Measurements from ENCODE around the gene ATG16L1. TPM values are rescaled to one million over a fixed set of nuclear protein-coding genes. Genes with fewer than 3 reads are reported as not detected.

The ATG16L1 gene
- total RNA-seq, 2 experiments from 2014 or later = 47.2 to 50.5 TPM

DNA sequence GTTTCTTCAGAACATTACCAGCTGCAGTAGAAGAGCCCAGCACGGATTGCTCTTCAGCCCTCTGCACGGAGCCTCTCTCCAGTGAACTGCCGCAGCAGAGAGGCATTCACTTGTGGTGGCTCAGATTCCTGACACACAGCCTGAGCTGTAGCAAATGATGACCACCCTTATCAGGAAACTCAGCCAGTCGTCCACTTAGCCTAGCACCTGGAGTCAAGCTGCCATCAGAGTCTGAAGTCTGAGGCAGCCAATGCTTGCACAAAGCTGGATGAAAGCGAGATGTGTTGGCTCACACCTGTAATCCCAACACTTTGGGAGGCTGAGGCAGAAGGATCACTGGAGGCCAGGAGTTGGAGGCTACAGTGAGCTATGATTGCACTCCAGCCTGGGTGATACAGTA, 44.4 kb downstream of the ATG16L1 start:
- ChIA-PET CTCF (interaction anchor here (1.1 to 1.3 kb wide), 3 partner anchors 13 to 147 kb away, joined by 3 read pairs; partner anchors contain the start of gene DGKD), POLR2A (interaction anchor here (1.6 kb wide), 1 partner anchor 13 kb away, joined by 3 read pairs; no protein-coding TSS in a partner anchor)

DNA sequence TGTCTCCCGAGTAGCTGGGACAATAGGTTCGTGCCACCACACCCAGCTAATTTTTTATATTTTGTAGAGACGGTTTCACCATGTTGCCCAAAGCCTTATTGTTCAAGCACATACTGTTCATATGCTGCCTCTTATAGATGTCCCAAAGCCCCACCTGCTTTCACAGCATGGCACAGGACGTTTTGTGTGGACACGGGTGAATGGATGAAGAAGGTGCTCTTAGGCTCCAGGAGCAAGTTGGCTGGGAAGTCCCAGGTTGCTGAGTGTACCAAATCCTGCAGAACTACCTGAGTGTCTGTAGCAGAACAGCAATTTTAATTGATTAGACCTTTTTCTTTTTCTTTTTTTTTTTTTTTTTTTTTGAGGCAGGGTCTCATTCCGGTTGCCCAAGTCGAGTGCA, 45.6 kb downstream of the ATG16L1 start:
- DNase-seq (no peak), ATAC-seq (no peak)
- peaks cover 41% of the 10 kb centered on the region for H3K36me3 Mint-ChIP-seq (ENCODE audit: low read depth)
- ChIA-PET CTCF (no interaction called here), POLR2A (interaction anchor here (1.6 kb wide), 1 partner anchor 15 kb away, joined by 3 read pairs; no protein-coding TSS in a partner anchor)
- H3K4me1 Mint-ChIP-seq (ENCODE audit: low read depth) = no peaks in the 10 kb centered on the region
- H3K4me3 Mint-ChIP-seq = no peak overlapping the region
- H3K9me3 Mint-ChIP-seq (ENCODE audit: insufficient read depth) = no peaks in the 10 kb centered on the region
- H3K27ac Mint-ChIP-seq = no peak overlapping the region
- H3K27me3 Mint-ChIP-seq (ENCODE audit: low read depth) = no peaks in the 10 kb centered on the region

More for the DNA sequence above, 44.4 kb downstream of the ATG16L1 start:
- DNase-seq = no peak
- H3K27me3 Mint-ChIP-seq (ENCODE audit: low read depth) = no peaks in the 10 kb centered on the region
- no peak for ATAC-seq
- no peak overlapping the region for H3K4me3 Mint-ChIP-seq
- H3K27ac Mint-ChIP-seq = no peak overlapping the region
- H3K36me3 Mint-ChIP-seq (ENCODE audit: low read depth) = peaks cover 53% of the 10 kb centered on the region
- H3K4me1 Mint-ChIP-seq (ENCODE audit: low read depth) = no peaks in the 10 kb centered on the region
- H3K9me3 Mint-ChIP-seq (ENCODE audit: insufficient read depth) = no peaks in the 10 kb centered on the region

DNA sequence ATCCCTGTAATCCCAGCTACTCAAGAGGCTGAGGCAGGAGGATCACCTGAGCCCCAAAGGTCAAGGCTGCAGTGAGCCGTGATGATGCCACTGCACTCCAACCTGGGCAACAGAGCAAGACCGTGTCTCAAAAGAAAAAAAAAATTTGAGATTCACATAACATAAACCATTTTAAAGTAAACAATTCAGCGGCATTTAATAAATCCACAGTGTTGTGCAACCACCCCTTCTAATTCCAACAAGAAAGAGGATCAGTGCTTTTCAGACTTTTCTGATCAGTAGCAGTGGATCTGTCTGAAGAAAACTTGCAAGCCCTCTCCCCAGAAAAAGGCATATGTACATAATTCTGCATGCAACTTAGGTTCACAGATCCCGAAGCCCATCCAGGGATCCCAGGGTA, 48.9 kb downstream of the ATG16L1 start:
- POLR2A ChIA-PET = no interaction called here
- ATAC-seq (no peak), DNase-seq (no peak)
- Mint-ChIP-seq H3K27me3 (ENCODE audit: low read depth) (no peaks in the 10 kb centered on the region), H3K9me3 (ENCODE audit: insufficient read depth) (no peaks in the 10 kb centered on the region), H3K4me1 (ENCODE audit: low read depth) (no peaks in the 10 kb centered on the region), H3K27ac (no peak overlapping the region), H3K4me3 (no peak overlapping the region), H3K36me3 (ENCODE audit: low read depth) (peaks cover 10% of the 10 kb centered on the region)
- CTCF ChIA-PET = interaction anchor here (0.8 kb wide), 1 partner anchor 143 kb away, joined by 3 read pairs; no protein-coding TSS in a partner anchor

DNA sequence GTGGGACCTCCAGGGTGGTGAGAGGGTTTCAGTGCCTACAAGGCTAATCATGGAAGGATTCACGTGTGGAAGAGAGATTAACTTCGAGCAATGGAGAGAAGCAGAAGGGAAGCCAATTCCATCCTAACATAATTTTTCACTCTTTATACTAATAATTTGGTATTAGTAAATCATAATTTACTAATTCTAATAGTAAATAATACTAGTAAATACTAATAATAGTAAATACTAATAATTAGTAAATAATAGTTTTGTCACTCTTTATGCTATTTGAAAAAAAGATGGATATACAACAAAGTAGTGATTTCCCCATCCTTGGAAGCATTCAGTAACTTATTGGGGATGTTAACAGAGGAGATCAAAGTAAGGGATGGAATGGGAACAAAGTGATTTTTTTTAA, 49.8 kb downstream of the ATG16L1 start:
- Mint-ChIP-seq H3K27ac (no peak overlapping the region), H3K4me1 (ENCODE audit: low read depth) (no peaks in the 10 kb centered on the region), H3K4me3 (no peak overlapping the region), H3K36me3 (ENCODE audit: low read depth) (peaks cover 2% of the 10 kb centered on the region), H3K27me3 (ENCODE audit: low read depth) (no peaks in the 10 kb centered on the region), H3K9me3 (ENCODE audit: insufficient read depth) (no peaks in the 10 kb centered on the region)
- ChIA-PET POLR2A (no interaction called here), CTCF (no interaction called here)
- no peak for DNase-seq
- ATAC-seq = no peak

DNA sequence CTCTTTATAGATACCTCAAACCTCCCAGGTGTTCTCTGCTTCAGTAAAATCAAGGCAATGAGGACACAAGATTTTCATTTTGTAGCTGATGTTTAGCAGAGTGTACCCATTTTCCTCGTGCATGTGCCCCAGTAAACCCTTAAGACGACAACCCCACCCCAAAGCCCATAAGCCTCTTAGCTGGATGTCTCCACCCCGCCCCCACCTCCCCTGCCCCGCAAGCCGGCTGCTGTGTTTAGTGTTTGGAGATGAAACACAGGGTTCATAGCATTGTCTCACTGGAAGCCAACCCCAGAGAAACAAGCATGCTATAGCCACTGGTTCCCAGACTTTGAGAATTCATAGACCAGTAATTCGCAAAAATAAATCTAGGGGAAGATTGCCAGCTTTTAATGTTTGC, 50.3 kb downstream of the ATG16L1 start:
- H3K4me3 Mint-ChIP-seq = no peak overlapping the region
- H3K36me3 Mint-ChIP-seq (ENCODE audit: low read depth) = no peaks in the 10 kb centered on the region
- ATAC-seq = no peak
- H3K27me3 Mint-ChIP-seq (ENCODE audit: low read depth) = no peaks in the 10 kb centered on the region
- no peaks in the 10 kb centered on the region for H3K4me1 Mint-ChIP-seq (ENCODE audit: low read depth)
- ChIA-PET CTCF (interaction anchor here (1.0 to 1.5 kb wide), 2 partner anchors 12 to 141 kb away, joined by 3 to 5 read pairs; no protein-coding TSS in a partner anchor), POLR2A (no interaction called here)
- no peaks in the 10 kb centered on the region for H3K9me3 Mint-ChIP-seq (ENCODE audit: insufficient read depth)
- H3K27ac Mint-ChIP-seq = no peak overlapping the region
- DNase-seq = no peak

DNA sequence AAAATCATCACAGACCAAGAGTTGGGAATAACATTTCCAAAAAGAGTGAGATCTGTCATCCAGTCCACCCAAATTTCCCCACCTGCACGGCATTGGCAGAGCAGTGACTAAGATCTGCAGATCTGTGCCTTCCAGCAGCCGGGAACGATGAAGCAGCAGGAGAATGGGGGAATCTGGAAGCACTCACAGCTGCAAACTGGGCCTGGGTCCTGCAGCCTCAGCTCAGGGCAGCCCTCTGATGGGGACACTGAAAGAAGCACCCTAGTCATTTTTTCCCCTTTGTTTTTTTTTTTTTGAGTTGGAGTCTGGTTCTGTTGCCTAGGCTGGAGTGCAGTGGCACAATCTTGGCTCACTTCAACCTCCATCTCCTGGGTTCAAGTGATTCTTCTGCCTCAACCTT, 51.8 kb downstream of the ATG16L1 start:
- H3K27ac Mint-ChIP-seq = no peak overlapping the region
- no peak for ATAC-seq
- peaks cover 2% of the 10 kb centered on the region for H3K4me1 Mint-ChIP-seq (ENCODE audit: low read depth)
- H3K36me3 Mint-ChIP-seq (ENCODE audit: low read depth) = no peaks in the 10 kb centered on the region
- no peaks in the 10 kb centered on the region for H3K9me3 Mint-ChIP-seq (ENCODE audit: insufficient read depth)
- ChIA-PET CTCF (interaction anchor here (1.3 to 1.5 kb wide), 2 partner anchors 42 to 140 kb away, joined by 3 to 5 read pairs; no protein-coding TSS in a partner anchor), POLR2A (interaction anchor here (0.6 kb wide), 1 partner anchor 32 kb away, joined by 9 read pairs; no protein-coding TSS in a partner anchor)
- no peaks in the 10 kb centered on the region for H3K27me3 Mint-ChIP-seq (ENCODE audit: low read depth)
- no peak for DNase-seq
- H3K4me3 Mint-ChIP-seq = no peak overlapping the region

DNA sequence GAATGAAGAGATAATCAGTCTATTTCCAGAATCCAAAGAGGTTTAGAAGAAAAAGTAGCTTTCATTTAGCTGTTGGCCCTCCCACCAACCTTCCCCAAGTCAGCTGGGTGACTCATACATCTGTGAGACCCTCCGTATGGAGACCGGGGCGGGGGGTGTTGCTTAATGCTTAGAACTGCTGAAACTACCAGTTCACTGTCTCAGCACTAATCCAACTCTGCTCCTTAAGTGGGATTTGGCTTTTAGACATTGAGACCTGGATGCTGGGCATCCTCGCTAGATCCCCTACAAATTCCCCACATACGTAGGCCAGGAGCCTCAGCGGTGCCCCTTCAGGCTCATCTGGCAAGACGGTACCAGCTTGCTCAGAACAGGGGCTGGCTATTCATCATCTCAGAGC, 56.1 kb downstream of the ATG16L1 start, which contains the start of gene SAG:
Gene SAG (plus strand): TSS at position 252 of the 400 bp plus-strand sequence. CDS start 1,374 bp downstream, outside the sequence.
- ChIA-PET POLR2A (no interaction called here), CTCF (no interaction called here)

DNA sequence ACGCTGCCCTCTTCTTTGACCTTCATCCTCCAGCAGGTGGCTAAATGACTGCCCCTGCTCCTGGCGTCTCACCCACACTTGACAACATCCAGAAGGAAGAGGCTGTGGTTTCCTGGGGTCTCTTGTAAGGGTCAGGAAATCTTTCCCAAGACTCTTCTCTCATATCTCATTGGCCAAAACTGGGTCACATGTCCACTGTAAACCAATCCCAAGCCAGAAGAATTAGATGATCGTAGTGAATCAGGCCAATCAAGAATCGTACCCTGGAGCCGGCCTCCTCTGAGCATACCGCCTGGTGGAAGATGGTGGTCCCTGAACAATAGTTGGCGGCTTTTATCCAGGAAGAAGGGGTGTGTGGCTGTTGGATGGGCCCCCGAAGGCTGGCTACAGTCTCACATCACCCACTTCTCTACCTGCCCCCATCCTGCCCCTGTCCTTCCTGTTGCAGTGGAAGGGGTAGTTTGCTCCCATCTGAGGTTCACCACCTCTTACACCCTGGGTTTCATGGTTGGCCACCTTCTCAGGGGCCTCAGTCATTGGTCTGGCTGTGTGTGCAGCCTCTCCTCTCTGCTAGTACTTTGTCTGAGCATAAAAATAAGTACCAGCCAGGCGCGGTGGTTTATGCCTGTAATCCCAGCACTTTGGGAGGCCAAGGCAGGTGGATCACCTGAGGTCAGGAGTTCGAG, 59.9 kb downstream of the ATG16L1 start:
- Mint-ChIP-seq H3K27me3 (ENCODE audit: low read depth) (peaks cover 3% of the 10 kb centered on the region), H3K27ac (no peak overlapping the region), H3K4me3 (no peak overlapping the region), H3K4me1 (ENCODE audit: low read depth) (peaks cover 35% of the 10 kb centered on the region), H3K36me3 (ENCODE audit: low read depth) (no peaks in the 10 kb centered on the region), H3K9me3 (ENCODE audit: insufficient read depth) (no peaks in the 10 kb centered on the region)
- ChIA-PET CTCF (no interaction called here), POLR2A (no interaction called here)
- ATAC-seq (no peak), DNase-seq (no peak)

More for the DNA sequence above, 56.1 kb downstream of the ATG16L1 start, which contains the start of gene SAG:
- Mint-ChIP-seq H3K4me1 (ENCODE audit: low read depth) (peaks cover 28% of the 10 kb centered on the region), H3K9me3 (ENCODE audit: insufficient read depth) (no peaks in the 10 kb centered on the region), H3K4me3 (no peak within 1 kb of the TSS), H3K27me3 (ENCODE audit: low read depth) (peaks cover 3% of the 10 kb centered on the region), H3K36me3 (ENCODE audit: low read depth) (no peaks in the 10 kb centered on the region), H3K27ac (no peak within 1 kb of the TSS)
- DNase-seq = no peak
- ATAC-seq = no peak

DNA sequence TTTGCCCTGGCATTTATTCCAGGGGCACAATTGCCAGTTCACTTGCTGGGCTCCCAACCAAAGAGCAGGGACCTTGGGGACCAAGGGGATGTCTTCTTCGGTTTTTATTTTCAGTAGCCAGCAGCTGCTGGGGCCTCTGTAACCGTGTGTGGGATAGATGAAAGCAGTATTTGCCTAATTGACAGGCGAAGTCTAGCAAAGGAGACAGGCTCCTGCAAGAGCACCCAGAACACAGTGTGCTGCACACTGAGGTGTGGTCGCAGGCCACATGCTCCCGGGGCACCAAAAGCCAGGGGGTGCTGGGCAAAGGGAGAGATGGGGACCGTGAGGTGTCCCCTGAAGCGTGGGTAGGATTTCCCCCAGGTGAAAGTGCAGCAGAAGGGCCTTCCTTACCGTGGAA, 61.4 kb downstream of the ATG16L1 start:
- no peak for ATAC-seq
- DNase-seq = no peak
- Mint-ChIP-seq H3K4me1 (ENCODE audit: low read depth) (peaks cover 33% of the 10 kb centered on the region), H3K4me3 (no peak overlapping the region), H3K36me3 (ENCODE audit: low read depth) (no peaks in the 10 kb centered on the region), H3K9me3 (ENCODE audit: insufficient read depth) (no peaks in the 10 kb centered on the region), H3K27me3 (ENCODE audit: low read depth) (peaks cover 3% of the 10 kb centered on the region), H3K27ac (no peak overlapping the region)
- CTCF ChIA-PET = interaction anchor here (1.5 kb wide), 1 partner anchor 10 kb away, joined by 3 read pairs; no protein-coding TSS in a partner anchor
- POLR2A ChIA-PET = no interaction called here

DNA sequence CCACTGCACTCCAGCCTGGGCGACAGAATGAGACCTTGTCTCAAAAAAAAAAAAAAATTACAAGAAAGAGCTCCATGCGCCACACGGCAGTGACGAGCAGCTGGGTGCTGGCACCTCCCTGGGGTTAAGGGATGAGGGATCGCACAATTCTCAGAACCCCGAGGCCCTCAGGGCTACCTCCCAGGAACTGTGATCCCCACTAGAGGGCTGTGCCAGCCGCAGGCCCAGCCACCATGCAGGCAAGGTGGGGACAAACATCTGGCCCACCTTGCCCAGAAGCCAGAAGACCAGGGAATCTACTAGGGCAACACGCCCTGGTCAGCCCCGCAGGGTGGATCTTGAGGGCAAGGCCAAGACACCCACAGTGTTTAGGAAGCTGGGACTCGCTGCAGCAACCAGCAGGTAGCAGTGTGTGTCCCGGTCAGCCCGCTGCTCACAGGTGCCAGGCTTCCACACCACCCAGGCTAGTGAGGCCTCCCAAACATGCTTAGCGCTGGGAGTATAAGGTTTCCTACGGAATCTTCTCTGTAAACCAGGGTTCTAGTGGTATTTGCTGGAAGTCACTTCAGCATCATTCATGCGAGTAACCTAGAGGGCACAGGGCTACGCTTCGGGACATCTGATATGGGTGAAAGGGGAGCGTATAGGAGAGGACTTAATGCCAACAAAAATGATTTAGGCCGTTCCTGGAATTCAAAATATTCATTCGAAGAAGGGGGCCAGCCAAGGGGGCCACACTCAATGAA, 62.9 kb downstream of the ATG16L1 start:
- ChIA-PET CTCF (interaction anchor here (1.0 to 1.5 kb wide), 2 partner anchors 12 to 129 kb away, joined by 3 read pairs; no protein-coding TSS in a partner anchor), POLR2A (no interaction called here)
- no peak overlapping the region for H3K4me3 Mint-ChIP-seq

DNA sequence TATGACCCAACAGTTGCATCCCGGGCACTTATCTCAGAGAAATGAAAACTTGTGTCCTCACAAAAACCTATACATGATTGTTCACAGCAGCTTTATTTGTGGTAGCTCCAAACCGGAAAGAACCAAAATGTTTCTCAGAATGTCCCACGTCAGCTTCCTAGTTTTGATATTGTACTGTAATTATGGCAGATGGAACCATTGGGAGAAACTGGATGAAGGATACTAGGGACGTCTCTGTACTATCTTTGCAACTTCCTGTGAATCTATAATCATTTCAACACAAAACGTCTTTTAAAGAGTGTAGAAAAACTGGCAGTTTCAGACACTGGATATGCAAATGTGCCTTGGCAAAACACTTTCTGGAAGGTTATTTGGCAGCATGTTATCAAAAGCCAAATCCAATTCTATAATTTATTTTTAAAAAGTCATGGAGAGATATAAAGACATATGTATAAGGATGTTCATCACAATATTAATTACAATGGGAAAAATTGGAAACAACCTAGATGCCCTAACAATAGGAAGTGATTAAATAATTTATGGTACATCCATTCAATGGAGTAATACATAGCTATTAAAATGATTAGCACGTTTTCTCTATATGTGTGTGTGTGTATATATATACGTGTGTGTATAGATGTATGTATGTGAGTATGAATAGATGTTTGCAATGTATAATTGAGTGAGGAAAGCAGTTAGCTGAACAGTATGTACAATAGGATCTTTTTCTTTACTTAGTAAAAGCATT, 65.9 kb downstream of the ATG16L1 start:
- H3K27me3 Mint-ChIP-seq (ENCODE audit: low read depth) = peaks cover 14% of the 10 kb centered on the region
- DNase-seq (no peak), ATAC-seq (no peak)
- no peak overlapping the region for H3K27ac Mint-ChIP-seq
- H3K36me3 Mint-ChIP-seq (ENCODE audit: low read depth) = no peaks in the 10 kb centered on the region
- H3K4me3 Mint-ChIP-seq = no peak overlapping the region
- POLR2A ChIA-PET = interaction anchor here (0.6 to 0.9 kb wide), 2 partner anchors 14 to 75 kb away, joined by 3 read pairs; no protein-coding TSS in a partner anchor
- H3K4me1 Mint-ChIP-seq (ENCODE audit: low read depth) = peaks cover 16% of the 10 kb centered on the region
- CTCF ChIA-PET = interaction anchor here (1.5 to 1.7 kb wide), 2 partner anchors 14 to 49 kb away, joined by 4 to 6 read pairs; no protein-coding TSS in a partner anchor
- H3K9me3 Mint-ChIP-seq (ENCODE audit: insufficient read depth) = no peaks in the 10 kb centered on the region

More for the DNA sequence above, 62.9 kb downstream of the ATG16L1 start:
- ATAC-seq (no peak), DNase-seq (no peak)
- H3K27me3 Mint-ChIP-seq (ENCODE audit: low read depth) = peaks cover 9% of the 10 kb centered on the region
- H3K36me3 Mint-ChIP-seq (ENCODE audit: low read depth) = no peaks in the 10 kb centered on the region
- no peak overlapping the region for H3K27ac Mint-ChIP-seq
- no peaks in the 10 kb centered on the region for H3K9me3 Mint-ChIP-seq (ENCODE audit: insufficient read depth)
- peaks cover 30% of the 10 kb centered on the region for H3K4me1 Mint-ChIP-seq (ENCODE audit: low read depth)
